H1 (cell line): Measurements from ENCODE around the gene CCDC178. TPM values are rescaled to one million over a fixed set of nuclear protein-coding genes. Genes with fewer than 3 reads are reported as not detected.

ENCODE experiments used
- RBBP5 ChIP-seq: IDR thresholded peaks from 2 replicates; pipeline ENCODE4 v1.7.1; 2012; ENCODE audit warnings: low read depth, mild to moderate bottlenecking, inconsistent platforms, low read length, moderate library complexity, borderline replicate concordance
- polyA plus RNA-seq, 7 experiments: library from polyadenylated mRNA; depleted of rRNA in 3 of 7; stranded (reverse) in 5 of 7; unstranded in 2 of 7; fragments of >200 nt in 5 of 7; fragments of 200-250 nt in 2 of 7; gene quantifications; 1 replicate in 5 of 7; 2 replicates in 1 of 7; 4 replicates in 1 of 7; pipeline versions ENCODE4 v1.2.1 to v1.2.3, GENCODE V29; 2011 to 2013; ENCODE audit warnings: missing spikeins in 2 of 7, mixed read lengths in 2 of 7
- total RNA-seq: library from RNA; stranded (reverse); fragmentation: NEBNext Ultra II Directional; extraction: Animal tissue kit (Norgen Biotek cat#: 25700); gene quantifications from 2 replicates; pipeline ENCODE4 v1.2.1, GENCODE V29; 2021

The CCDC178 gene
- total and polyA plus RNA-seq, 2 of the 8 experiments (the other 6 are each of a cell fraction or from before 2014, with no cell fraction given) = not detected

- no peak for TF ChIP-seq RBBP5
These were observed 509.7 kb downstream of the CCDC178 start (continued) for GRCh38 chr18:32930695-32931301.
